OCI-LY7 (cell line): ENCODE results near the gene ZCCHC14.
A peak's percentile ranks its signal among the peaks of the same experiment; 100 is the strongest.

Experiments used
- EZH2phosphoT487 ChIP-seq: fragments of 200-600 bp; sonication (generic); IDR thresholded peaks from 2 replicates; pipeline ENCODE4 v1.6.1; 2018; ENCODE audit warnings: low read depth, borderline replicate concordance, mild to moderate bottlenecking, mixed run types, antibody characterized with exemption, low read length, moderate library complexity, mixed read lengths
- TF ChIP-seq, protein P1 (sequence below): fragments of 200-600 bp; sonication (generic); conservative IDR thresholded peaks from 2 replicates; pipeline ENCODE4 v1.5.1; 2014; ENCODE audit warnings: mild to moderate bottlenecking, antibody characterized with exemption, low read length, moderate library complexity, mixed read lengths

DNA sequence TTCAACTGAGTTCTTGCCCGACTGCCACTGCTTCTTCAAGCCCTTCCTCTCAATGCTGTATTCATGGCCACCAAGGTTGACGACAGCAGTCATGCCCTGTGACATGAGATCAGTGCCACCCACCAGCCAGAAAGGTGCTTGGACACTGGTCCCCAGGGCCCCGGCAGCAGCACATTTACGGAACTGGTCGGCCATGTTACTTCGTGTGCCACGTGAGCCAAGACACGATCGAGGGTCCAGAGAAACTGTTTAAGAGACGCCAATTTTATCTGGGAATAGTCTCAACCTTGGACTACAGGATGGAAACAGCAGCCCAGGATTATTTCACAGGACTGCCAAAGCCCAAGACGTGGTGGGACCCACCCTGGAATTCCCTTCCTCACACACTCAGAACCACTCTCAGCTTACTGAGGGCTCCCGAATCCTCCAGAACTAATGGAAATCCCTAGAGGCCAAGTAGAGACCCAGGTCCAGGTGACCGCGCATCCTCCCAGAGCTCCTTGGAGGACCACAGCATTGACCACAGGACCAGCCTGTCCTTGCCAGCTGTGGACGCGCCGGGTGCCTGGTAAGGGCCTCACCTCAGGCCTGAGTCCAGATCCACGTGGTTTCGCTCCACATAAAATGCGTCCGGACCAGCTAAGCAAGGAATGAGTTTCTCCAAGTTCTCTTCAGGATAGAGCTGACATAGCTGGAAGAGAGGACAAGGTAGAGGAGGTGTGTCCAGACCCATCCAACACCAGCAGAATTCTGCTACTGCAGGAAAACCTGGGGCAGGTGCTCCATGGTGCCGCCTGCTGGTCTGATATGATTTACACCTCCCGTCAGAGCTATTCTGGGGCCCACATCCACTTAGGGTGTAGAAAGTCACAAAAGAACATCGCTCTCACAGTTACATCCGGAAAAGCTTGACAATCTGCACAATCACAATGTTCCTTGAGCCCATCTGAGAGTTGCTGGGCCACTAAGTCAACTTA lies 72.5 kb downstream of the ZCCHC14 start:
- no peak for TF ChIP-seq EZH2phosphoT487
- TF ChIP-seq, protein P1, sequence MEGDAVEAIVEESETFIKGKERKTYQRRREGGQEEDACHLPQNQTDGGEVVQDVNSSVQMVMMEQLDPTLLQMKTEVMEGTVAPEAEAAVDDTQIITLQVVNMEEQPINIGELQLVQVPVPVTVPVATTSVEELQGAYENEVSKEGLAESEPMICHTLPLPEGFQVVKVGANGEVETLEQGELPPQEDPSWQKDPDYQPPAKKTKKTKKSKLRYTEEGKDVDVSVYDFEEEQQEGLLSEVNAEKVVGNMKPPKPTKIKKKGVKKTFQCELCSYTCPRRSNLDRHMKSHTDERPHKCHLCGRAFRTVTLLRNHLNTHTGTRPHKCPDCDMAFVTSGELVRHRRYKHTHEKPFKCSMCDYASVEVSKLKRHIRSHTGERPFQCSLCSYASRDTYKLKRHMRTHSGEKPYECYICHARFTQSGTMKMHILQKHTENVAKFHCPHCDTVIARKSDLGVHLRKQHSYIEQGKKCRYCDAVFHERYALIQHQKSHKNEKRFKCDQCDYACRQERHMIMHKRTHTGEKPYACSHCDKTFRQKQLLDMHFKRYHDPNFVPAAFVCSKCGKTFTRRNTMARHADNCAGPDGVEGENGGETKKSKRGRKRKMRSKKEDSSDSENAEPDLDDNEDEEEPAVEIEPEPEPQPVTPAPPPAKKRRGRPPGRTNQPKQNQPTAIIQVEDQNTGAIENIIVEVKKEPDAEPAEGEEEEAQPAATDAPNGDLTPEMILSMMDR, result peak; percentile 60
